Measurements from ENCODE around the gene MAP2K4. TPM values are rescaled to one million over a fixed set of nuclear protein-coding genes. Genes with fewer than 3 reads are reported as not detected.
A peak's percentile ranks its signal among the peaks of the same experiment; 100 is the strongest.
"Not testable (repeated sequence)": the region's sequence is repeated elsewhere in the genome, so short reads cannot be mapped to it uniquely, and the experiment has no call there.

MAP2K4 gene
- total RNA-seq (10 to 100 TPM; 27.4 to 41.3 (median 33.2) TPM), polyA plus RNA-seq (10 to 100 TPM; 13.5 to 19.0 (median 15.6) TPM)

DNA sequence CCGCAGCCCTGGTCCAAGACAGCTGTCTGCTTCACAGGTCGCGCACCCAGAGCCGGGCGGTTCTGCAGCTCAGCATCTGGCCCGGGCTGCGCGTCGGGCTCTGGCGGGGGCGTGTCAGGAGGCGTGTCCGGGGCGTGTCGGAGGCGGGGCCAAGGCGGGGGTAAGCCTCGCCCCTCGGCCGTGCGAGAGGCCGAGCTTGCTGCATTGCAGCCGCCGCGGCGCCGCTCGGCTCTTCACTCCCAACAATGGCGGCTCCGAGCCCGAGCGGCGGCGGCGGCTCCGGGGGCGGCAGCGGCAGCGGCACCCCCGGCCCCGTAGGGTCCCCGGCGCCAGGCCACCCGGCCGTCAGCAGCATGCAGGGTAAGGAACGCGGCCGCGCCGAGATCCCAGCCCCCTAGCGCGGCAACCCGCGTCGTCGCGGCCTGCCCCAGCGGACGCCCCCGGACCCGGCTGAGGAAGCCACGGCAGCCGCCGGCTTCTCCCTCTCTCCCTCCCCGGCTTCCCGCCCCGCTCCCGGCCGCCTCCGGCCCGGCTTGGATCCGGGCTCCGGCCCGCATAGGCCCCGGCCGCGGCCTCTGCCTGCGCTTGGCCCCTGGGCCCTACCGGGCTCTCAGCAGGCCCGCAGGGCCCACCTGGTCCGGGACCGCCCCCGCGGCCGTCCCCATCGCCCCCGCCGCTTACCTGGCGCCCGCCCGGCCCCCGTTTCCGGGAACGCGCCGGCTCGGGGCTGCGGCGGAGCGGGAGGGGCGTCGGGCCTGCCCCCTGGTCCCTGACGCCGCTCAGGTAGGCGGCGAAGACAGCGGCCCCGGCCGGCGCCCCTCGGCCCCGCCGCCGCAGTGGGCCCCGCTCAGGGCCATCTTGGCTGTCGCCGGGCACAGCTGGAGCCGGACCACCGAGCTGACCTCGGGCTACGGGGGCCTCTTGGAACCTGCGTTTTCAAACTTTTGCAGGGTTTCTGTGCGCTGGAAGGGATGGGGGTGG lies at the start of gene MAP2K4:
Gene MAP2K4, plus strand, starts transcription at position 236 of the 981 bp plus-strand sequence. Its CDS starts 10 bp downstream, at position 246.
- WGBS, 2 donors = 0% methylated on average over 123 of the region's 123 CpGs
- peaks cover 0 to 41% (median 32%) of the 10 kb centered on the region in 4 donors for H3K4me1 ChIP-seq
- intact Hi-C loops (cut with DNase I) = loop anchor here (1.0 to 5.0 kb wide), 2 partner anchors 24 to 86 kb away; partner anchors contain the start of gene ZNF18
- TF ChIP-seq POLR2A (IDR thresholded peaks at IDR 0.05) (peak in 1 of 2 donors; percentile 26), POLR2AphosphoS5 (IDR thresholded peaks at IDR 0.05) (peak; percentile 67 to 90 (median 85)), EP300 (IDR thresholded peaks at IDR 0.05) (peak in 1 of 4 donors; percentile 8)
- TF ChIP-seq, protein P1, sequence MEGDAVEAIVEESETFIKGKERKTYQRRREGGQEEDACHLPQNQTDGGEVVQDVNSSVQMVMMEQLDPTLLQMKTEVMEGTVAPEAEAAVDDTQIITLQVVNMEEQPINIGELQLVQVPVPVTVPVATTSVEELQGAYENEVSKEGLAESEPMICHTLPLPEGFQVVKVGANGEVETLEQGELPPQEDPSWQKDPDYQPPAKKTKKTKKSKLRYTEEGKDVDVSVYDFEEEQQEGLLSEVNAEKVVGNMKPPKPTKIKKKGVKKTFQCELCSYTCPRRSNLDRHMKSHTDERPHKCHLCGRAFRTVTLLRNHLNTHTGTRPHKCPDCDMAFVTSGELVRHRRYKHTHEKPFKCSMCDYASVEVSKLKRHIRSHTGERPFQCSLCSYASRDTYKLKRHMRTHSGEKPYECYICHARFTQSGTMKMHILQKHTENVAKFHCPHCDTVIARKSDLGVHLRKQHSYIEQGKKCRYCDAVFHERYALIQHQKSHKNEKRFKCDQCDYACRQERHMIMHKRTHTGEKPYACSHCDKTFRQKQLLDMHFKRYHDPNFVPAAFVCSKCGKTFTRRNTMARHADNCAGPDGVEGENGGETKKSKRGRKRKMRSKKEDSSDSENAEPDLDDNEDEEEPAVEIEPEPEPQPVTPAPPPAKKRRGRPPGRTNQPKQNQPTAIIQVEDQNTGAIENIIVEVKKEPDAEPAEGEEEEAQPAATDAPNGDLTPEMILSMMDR (IDR thresholded peaks at IDR 0.05) = no peak
- H3K36me3 ChIP-seq = no peaks in the 10 kb centered on the region
- no peaks in the 10 kb centered on the region for H3K27me3 ChIP-seq
- no peaks in the 10 kb centered on the region for H3K9me3 ChIP-seq
- peak within 1 kb of the TSS; percentile 84 to 93 (median 90) for H3K27ac ChIP-seq
- peak; percentile 95 for DNase-seq
- peak within 1 kb of the TSS; percentile 69 to 97 (median 91) for H3K4me3 ChIP-seq

DNA sequence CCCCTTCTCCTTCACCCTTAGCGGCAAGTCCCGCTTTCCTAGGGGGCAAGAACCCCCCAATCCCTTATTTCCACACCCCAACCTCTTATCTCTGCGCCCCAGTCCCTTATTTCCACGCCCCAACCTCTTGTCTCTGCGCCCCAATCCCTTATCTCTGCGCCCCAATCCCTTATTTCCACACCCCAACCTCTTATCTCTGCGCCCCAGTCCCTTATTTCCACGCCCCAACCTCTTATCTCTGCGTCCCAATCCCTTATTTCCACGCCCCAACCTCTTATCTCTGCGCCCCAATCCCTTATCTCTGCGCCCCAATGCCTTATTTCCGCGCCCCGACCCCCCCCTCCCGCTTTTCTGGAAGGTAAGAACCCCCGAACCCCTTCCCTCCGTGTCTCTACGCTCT lies 47.9 kb upstream of the MAP2K4 start:
- intact Hi-C loops (cut with DNase I); H3K27me3 ChIP-seq; H3K27ac ChIP-seq; H3K9me3 ChIP-seq; H3K4me3 ChIP-seq; DNase-seq; H3K4me1 ChIP-seq: not testable (repeated sequence)
- peaks cover 0 to 10% (median 4%) of the 10 kb centered on the region in 4 donors for H3K36me3 ChIP-seq
- 93 to 94% methylated on average over 19 of the region's 19 CpGs for WGBS, 2 donors

DNA sequence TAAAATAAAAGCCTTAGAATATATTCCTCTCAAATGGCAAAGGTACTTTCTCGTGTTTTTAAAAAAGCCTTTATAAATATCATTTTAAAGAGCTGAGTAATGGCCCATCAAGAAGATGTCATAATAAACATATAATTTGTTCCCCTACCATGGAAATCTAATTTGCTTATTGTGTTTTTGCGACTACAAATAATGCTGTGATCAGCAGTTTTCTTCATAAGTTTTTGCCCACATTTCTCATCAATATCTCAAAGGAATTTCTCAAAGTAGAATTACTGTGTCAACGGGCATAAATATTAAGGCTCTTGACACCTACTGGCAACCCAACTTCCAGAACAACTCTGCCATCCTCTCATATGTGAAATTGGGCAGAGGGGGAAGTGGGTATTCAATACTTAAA lies 40.9 kb upstream of the MAP2K4 start:
- Histone ChIP-seq H3K4me1 (no peaks in the 10 kb centered on the region), H3K4me3 (no peak overlapping the region), H3K27ac (no peak overlapping the region), H3K27me3 (no peaks in the 10 kb centered on the region), H3K36me3 (peaks cover 0 to 48% (median 24%) of the 10 kb centered on the region in 4 donors), H3K9me3 (no peaks in the 10 kb centered on the region)
- intact Hi-C loops (cut with DNase I) = loop anchor here (10.0 kb wide), 1 partner anchor 1105 kb away; no protein-coding TSS in a partner anchor
- DNase-seq = no peak
- WGBS, 2 donors = 96% methylated on average over 3 of the region's 3 CpGs
- no peak for TF ChIP-seq POLR2A (IDR thresholded peaks at IDR 0.05)
- no peak for TF ChIP-seq EP300 (IDR thresholded peaks at IDR 0.05)
- TF ChIP-seq, protein P1 (IDR thresholded peaks at IDR 0.05) = no peak
- no peak for TF ChIP-seq POLR2AphosphoS5 (IDR thresholded peaks at IDR 0.05)

DNA sequence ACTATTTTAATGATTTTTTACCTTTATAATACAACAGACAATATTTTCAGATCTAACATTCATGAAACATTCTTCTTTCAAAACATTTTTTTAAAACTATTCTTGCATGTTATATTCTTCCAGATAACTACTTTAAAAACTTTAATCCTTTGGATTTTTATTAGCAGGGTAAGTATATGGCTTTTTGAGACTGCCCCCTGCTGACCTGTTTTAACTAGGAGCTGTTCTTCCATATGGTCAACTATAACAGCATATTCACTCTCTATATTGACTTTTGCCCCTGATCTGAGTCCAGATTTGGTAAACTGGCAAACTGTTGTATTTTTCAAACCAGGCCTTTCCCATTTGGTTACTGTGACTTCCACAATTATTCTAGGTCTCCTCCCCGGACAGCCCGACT lies 39.9 kb upstream of the MAP2K4 start:
- Histone ChIP-seq H3K4me3 (no peak overlapping the region), H3K27ac (no peak overlapping the region), H3K4me1 (no peaks in the 10 kb centered on the region), H3K27me3 (no peaks in the 10 kb centered on the region), H3K9me3 (no peaks in the 10 kb centered on the region), H3K36me3 (peaks cover 0 to 57% (median 24%) of the 10 kb centered on the region in 4 donors)
- no peak for DNase-seq
- intact Hi-C loops (cut with DNase I) = loop anchor here (10.0 kb wide), 1 partner anchor 1106 kb away; no protein-coding TSS in a partner anchor
- TF ChIP-seq, protein P1 (IDR thresholded peaks at IDR 0.05) = no peak
- TF ChIP-seq EP300 (IDR thresholded peaks at IDR 0.05) (no peak), POLR2AphosphoS5 (IDR thresholded peaks at IDR 0.05) (no peak), POLR2A (IDR thresholded peaks at IDR 0.05) (no peak)
- 68 to 89% methylated on average over 2 of the region's 2 CpGs for WGBS, 2 donors

DNA sequence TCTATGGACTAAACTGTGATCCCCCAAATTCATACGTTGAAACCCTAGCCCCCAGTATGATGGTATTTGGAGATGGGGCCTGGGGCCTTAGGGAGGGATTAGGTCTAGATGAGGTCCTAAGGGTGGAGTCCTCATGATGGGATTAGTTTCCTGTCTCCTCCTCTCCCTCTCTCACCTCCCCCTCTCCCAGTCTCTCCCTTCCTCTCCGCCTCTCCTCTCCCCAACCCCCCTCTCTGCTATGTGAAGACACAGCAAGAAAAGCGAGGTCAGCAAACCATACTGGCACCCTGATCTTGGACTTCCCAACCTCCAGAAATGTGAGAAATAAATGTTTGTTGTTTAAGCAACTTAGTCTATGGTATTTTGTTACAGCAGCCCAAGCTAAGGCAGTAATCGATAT lies 38.8 kb upstream of the MAP2K4 start:
- Histone ChIP-seq H3K27ac (no peak overlapping the region), H3K9me3 (no peaks in the 10 kb centered on the region), H3K27me3 (no peaks in the 10 kb centered on the region), H3K36me3 (peaks cover 0 to 56% (median 26%) of the 10 kb centered on the region in 4 donors), H3K4me3 (no peak overlapping the region), H3K4me1 (no peaks in the 10 kb centered on the region)
- WGBS, 2 donors = 96 to 97% methylated on average over 4 of the region's 4 CpGs
- DNase-seq = no peak
- no peak for TF ChIP-seq POLR2A (IDR thresholded peaks at IDR 0.05)
- TF ChIP-seq, protein P1 (IDR thresholded peaks at IDR 0.05) = no peak
- TF ChIP-seq EP300 (IDR thresholded peaks at IDR 0.05) = no peak
- no peak for TF ChIP-seq POLR2AphosphoS5 (IDR thresholded peaks at IDR 0.05)
- intact Hi-C loops (cut with DNase I) = loop anchor here (10.0 kb wide), 1 partner anchor 1107 kb away; no protein-coding TSS in a partner anchor

Measured in sigmoid colon (tissue), 7 donors.